Measurements from ENCODE around the gene CRBN. TPM values are rescaled to one million over a fixed set of nuclear protein-coding genes. Genes with fewer than 3 reads are reported as not detected.

CRBN gene
- 43.8 and 79.0 TPM in 2 replicates for total RNA-seq
- polyA plus RNA-seq (2012), result 16.9 TPM

DNA sequence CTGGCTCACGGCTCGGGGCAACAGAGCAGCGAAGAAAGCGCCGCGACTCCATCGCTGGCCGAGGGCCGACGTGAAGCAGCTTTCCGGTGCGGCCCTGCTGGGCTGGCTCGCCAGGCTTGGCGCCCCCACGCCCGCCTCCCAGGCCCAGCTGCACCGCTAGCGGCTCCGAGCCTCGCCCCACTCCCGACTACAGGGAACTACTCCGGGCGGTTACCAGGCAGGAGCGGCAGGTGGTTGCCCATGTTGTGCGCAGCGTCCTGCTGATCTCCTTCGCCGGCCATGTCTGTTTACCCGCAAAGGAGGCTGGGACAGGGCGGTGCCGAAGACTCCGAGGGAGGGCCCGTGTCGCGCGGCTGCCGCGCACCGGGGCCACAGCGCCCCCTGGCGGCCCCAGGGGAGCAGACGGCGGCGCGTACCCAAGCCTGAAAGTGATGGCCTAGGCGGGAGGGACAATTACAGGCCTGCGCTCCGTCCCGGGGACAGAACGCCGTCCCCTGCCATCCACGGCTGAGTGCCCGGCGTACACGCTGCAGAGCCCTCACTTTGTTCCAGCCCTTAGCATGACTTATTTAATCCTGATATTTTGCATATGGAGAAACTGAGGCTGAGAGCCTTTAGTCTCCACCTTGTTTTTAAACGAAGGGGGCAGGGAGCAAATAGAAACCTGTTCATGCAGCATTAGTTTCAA is at the start of gene CRBN:
Gene CRBN, minus strand, starts transcription at position 285 of the 688 bp plus-strand sequence. Its CDS starts 4 bp downstream, at position 281.
- DNase-seq (ENCODE audit: low read depth), result peak; percentile 88

DNA sequence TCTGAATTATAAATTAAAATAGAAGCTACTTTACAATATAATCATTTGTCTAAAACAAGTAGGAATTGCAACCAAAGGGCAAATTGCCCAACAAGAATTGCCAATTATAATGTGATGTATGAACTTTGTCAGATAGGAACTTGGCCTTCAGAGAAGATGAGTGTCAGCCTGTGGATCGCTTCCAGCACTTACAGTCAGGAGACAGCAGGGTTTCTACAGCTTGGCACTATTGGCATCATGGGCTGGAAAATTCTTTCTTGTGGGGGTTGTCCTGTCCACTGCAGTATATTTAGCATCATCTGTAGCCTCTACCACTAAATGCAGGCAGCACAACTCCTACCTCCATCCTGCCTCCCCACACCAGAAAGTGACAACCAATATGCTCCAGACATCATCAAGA is 48.1 kb upstream of the CRBN start:
- DNase-seq (ENCODE audit: low read depth), result no peak

DNA sequence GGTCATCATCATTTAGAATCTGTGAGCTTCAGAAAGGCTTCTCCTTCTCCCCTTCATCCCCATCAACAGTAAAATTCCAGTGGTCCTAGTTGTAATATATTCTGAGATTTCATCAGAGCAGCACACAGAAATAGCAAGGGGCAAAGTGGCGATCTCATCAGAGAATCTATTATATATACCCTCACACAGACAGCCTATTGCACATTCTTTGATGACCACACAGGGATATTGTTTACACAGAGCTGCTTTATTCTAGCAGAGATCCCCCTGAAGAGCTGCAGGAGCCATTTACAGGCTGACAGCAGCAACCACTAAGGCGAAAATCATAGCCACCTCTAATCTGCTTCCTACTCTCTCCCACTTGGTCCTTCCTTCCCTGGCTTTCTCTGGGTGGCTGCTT is 42.0 kb upstream of the CRBN start:
- DNase-seq (ENCODE audit: low read depth), result no peak

DNA sequence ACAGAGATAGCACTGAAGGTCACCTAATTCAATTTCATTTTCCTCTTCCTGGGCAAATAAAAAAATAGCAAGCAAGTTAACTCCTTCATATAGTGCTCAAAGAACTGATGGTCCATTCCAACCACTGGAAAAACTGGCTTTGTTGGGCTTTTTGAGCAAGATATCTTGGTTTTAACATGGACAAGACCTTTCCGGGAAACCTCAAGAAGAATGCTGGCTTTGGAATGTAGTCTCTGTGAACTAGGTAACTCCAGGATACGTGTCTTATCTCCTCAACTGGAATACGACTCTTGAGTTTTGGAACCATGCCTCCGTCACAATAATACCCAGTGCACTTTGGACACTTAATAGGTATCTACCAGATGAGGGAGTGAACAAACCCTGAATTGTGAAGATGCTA is 36.9 kb upstream of the CRBN start:
- no peak for DNase-seq (ENCODE audit: low read depth)

DNA sequence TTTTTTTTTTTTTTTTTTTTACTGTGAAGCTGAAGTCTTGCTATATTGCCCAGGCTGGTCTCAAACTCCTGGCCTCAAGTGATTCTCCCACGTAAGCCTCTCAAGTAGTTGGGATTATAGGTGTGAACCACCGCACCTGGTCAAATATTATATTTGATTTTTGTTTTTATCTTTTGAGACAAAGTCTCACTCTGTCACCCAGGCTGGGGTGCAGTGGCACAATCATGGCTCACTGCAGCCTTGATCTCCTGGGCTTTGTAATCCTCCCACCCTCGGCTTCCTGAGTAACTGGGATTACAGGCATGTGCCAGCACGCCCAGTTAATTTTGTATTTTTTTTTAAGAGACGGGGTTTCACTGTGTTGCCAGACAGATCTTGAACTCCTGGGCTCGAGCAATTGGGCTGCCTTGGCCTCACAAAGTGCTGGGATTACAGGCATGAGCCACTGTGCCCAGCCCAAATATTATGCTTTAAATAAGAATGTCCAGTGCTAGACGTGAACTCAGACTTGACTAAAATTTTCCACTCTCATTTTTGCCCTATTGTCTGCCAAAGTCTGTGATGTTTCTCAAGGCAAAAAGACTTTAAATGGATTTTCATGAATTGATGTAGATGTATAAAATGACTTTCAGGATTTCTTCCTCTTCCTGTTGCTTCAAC is 33.4 kb upstream of the CRBN start:
- no peak for DNase-seq (ENCODE audit: low read depth)

DNA sequence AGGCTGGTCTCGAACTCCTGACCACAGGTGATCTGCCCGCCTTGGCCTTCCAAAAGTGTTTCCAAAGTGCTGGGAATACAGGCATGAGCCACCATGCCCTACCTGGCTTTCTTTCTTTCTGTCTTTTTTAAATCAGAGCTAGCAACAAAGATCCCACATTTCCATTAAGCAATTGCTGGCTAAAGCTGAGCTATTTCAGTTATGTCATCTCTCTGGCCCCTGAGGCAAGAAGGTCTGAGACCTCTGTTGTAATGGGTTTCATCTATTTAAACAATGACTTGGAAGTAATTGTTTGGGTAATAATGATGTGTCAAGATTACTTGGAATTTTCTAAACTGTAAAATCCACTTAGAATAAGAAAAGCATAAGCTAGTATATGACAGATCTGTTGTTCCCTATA is 30.2 kb upstream of the CRBN start:
- DNase-seq (ENCODE audit: low read depth), result no peak

DNA sequence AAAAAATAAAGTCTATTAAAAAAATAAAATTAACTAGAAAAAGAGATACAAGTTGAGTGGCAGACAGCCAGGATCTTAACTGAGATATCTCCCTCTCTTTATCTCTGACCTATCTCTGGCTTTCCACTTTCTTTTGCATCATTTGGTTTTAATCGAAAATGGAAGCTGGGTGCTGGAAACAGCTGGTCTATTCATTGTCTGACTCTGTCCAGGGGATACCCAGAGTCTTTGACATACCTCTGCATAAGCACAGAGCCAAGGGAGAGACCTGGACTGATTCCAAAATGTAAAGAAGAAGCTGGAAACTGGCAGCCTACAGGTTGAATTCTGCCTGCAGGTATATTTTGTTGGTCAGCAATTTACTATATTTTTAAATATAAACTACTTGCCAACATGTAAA is 29.6 kb upstream of the CRBN start:
- no peak for DNase-seq (ENCODE audit: low read depth)

DNA sequence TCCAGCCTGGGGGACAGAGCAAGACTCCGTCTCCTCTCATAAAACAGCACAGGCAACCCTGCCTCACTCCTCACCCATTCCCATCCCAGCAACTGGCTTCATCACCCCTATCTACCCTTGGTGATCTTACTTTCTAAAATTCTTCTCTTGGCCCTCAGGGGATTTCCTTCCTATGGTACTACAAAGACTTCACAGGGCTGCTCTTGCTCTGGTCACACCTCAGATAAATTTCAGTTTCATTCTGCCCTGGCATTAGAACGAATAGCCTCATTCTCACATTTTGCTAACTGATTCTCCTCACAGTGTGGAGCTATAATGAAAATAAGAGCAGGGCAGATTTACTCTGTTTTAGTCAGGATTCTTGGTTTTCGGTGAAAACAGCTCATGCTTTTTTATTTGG is 22.1 kb upstream of the CRBN start:
- DNase-seq (ENCODE audit: low read depth), result no peak

DNA sequence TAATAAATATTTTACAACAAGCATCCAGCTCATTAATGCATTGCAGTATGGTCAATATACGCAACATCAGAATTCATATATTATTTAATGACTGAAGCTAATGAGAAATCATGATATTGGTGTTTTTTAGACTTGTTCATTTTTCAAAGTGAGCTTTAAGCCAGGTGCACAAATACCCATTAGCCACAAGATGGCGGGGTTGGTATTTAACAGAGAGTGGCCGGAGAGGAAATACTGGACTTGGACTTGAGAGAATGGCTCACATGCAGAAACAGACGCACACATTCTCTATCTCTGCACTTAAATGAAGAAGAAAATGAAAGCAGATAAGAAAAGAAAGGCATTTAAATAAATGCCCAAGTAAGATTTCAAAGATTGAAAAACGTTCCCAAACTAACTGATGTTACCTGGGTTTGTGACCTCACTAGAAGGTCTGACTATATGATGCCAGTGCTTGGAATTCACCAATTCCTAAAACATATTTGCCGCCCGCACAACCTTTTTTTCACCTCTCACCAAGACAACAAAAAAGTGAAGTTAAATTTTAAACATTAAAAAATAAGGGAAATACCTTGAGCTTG is 21.2 kb upstream of the CRBN start:
- peak; percentile 77 for DNase-seq (ENCODE audit: low read depth)

DNA sequence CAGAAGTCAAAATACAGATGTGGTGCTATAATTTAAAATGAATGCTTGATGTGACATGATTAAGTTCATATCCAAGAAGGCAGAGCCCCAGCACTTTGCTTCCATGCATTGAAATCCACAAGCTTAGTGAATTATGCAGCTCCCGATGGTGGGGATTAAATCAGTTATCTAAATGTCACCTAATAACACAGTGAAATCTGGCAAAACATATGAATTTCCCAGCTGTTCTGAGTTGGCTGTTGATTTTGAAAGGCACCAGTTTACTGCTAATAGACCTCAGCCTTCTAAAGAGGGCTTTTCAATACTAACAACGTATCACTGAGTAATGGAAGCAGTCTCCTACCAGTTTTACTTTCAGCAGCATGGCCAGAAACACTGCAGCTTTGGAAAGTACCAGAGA is 19.8 kb upstream of the CRBN start:
- no peak for DNase-seq (ENCODE audit: low read depth)

DNA sequence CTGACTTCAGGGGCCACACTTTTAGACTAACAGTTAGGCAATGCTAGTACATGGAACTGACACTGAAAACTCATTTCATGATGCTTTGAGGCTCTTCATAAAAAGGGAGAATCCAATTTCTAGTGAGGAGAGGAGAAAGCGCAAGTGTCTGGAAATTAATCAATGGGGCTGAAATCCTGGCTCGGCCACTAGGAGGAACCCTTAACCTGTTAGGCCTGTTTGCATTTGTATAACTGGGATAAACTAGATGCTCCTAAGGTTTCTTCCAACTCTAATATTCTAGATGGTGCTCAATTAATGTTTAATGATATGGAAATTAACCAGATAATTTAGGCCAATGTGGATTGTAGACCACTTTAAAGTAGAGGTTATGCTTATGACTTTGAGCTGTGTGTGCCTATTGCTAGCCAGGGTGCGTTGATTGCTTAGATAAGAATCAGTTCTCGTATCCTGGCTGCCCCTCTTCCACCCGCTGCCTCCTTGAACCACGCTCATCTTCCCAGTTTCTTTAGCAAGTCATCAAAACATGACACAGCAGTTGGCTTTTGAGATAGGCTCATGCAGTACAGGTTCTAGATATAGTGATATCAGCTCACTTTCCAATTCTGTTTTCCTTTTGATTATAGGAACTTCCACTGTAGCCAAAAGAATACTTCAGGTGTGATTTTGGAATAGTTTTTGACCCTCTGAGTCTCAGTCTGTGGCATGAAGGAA is 16.8 kb upstream of the CRBN start:
- DNase-seq (ENCODE audit: low read depth), result peak; percentile 15

DNA sequence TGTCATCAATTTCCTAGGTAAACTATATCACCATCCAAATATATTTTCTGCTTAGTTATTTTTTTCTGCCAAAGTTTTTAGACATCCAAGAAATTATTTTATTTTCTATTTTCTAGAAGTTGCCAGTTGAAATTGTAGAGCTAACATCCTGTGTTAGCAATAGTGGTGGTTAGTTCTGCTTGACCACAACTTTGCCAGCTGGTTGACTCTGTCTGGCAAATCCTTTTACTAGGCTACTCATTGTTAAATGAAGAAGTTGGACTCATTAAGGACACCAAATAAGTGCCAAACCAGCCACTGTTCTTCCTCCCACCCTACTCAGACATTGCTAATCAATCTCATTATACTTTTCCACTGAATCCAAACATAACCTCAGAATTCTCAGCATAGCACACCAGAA is 15.4 kb upstream of the CRBN start:
- DNase-seq (ENCODE audit: low read depth), result no peak

DNA sequence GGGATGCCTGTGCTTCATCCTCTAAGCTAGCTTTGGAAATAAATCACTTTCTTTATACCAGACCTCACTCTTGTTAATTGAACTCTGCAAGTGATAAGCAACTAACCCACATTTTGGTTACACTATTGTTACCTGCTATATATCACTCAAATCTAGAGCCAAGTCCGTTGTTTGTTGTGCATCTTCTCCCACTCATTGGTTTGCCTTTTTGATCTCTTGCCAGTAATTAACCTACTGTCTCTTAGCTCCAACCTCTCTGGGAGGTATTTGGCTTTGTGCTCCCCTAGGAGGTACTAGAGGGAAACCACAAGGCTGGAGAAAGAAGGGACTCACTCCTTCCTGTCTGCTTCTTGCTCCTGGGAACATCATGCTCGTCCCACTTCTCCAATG is 12.8 kb upstream of the CRBN start:
- no peak for DNase-seq (ENCODE audit: low read depth)

DNA sequence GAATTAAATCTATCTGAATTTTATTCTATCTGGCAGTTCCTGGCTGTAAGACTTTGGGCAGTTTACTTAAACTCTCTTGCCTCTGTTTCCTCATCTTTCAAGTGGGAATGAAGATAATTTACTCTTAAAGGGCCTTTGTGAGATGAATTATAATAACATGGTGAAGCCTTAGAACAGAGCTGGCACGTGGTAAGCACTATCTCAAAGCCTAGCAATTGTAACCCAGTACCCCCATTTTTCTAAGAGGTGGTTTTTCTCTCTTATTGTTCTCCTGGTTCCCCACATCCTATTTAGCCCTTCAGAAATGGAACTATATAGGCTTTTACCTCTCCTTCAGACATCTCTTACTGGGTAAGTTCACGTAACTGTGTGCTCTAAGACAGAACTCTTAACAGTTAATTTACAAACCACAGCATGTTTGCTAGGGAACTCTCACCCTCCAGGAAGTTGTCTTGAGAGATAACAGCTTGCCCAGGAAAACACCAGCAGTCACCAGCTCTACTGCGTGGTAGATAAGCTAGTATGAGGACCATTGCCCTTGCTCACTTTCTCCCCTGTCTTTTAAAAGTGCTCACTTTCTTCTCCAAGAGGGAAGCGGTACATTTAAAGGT is 12.3 kb upstream of the CRBN start:
- DNase-seq (ENCODE audit: low read depth), result no peak

DNA sequence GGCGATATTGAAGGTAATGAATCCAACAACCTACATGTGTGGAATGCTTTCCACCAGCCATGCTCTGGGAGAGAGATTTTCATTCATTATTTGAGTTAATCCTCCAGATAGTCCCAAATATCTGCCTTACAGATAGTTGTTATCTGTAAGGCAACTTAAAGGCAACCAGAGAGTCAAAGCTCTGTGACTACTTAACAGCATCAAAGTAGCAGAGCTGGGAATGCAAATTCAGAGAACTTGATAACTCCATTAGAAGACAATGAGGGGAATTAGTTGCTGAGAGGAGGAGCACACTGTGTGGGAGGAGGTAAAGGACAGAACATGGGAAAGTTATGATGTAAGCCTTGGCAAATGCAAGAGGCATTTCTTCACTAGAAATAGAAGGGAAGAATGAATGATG is 10.5 kb upstream of the CRBN start:
- no peak for DNase-seq (ENCODE audit: low read depth)

DNA sequence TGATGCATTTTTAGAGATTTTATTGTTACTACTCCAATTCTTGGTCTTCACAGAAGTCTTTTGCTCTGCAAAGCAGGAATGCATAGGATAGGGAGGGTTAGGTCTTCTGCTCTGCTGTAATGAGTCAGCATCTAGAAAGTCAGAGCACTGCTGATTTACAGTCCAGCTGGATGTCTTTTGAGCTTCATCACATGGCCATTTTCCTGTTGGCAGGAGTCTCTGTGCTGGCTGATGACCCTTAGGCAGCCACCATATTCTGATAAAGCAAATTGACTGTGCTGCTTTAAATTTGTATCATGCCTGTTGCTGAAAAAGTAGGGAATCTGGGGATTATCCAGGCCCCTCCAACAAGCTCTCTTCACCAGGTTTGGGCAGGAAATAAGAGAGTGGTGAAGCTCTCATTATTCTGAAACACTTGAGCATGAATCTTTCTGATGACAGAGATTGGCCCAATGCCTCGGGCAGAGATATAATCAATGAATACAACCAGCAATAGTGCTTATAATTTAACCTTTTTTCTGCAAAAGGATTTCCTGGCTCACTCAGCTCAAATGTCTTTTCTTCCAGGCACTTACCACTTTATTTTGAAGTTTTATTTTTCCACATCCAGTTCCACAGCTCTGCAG is 9.7 kb upstream of the CRBN start:
- DNase-seq (ENCODE audit: low read depth), result no peak

DNA sequence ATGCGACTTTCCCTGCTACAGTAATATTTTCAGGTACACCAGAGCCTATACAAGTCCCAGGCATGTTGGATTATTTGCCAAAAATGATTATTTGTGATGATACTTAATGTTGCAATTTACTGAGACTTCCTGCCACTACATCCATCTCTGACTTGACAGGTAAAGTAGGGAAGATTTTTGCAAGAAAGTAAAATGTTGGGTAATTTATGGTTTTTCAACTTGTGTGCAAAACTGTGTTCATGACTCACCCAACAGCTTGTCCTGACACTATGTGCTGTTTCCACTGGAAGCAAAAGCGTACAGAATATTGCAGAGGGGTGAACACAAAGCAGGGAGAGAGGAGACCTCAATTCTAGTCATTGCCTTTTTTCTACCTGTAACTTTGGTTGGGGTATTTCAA is 5.4 kb upstream of the CRBN start:
- no peak for DNase-seq (ENCODE audit: low read depth)

DNA sequence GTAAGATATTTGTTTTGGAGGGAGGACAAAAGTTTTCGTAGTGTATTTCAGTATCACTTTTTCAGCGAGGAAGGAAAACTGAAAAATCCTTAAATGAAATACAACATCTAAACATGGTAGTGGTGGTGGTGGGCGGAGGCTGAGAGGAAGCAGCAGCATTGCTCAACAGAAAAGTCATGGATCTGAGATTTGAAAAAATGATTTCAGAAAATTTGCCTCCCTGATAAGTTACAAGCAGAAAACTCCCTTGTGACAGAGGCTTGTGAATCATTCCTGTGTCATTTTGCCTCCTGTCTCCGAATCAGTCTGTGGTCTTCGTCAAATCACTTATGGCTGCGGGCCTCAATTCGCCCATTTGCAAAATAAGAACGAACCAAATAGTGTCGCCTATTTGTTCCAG is 965 bp upstream of the CRBN start:
- no peak for DNase-seq (ENCODE audit: low read depth)

DNA sequence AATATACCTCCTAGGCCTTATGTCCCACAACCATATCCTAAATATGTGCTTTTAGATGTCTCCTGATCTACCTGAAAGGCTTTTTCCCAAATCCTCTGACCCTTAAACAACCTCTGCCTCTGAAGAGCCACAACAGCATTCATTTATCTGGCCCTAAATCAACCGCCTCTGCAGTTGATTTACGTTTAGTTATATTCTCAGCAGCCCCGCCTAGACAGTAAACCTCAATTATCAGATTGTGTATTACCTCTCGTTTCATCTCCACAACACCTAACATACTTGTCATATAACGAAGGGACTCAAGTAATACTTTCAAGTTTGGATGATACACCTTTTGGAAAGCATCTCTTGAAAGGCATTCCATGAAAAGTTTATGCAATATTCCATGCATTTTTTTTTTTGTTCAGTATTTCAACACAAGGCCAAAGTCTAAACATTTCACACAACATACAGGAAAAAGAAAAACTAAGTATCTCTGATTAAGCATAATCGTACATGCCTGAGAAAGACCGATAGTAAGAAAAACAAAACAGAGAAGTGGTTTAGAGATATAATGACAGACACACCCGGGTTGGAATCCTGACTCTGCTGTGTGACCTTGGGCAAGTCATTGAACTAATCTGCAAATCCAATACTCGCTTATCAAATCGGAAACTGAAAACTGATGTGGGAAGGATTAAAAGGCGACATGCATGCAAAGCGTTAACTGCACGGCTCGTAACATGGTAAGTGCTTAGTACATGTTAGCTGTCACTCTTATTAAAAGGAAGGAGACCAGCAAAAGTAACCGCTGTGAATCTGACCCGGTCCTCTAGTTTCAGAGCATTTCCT is 778 bp downstream of the CRBN start:
- DNase-seq (ENCODE audit: low read depth), result no peak

DNA sequence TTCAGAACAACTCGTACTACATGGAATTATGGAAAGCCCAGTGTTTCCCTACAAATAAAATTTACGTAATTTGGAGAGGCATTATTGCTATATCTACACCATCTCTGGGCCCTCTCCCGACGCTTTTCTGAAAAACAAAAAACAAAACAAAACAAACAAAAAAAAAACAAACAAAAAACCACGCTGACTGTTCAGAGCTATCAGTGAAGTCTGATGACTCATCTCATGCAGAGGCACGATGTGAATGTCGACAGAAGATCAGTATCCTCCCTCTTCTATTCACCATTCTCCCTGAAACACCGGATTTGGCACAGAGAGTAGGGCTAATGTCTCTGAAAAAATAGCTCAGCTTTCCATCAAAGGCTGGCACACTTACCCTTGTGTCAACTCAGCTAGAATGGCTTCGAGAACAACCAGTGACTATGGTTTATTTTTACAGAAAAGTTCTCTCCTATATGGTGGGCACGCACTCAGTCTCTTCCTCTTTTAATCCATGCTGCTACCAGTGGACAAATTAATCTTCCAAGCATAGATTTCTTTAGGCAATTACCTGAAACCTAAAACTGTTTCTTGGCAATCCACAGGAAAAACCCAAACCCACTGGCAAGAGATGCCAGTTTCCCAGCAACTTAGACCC is 1.5 kb downstream of the CRBN start:
- no peak for DNase-seq (ENCODE audit: low read depth)
